Measurements from ENCODE around the gene CMPK1. TPM values are rescaled to one million over a fixed set of nuclear protein-coding genes. Genes with fewer than 3 reads are reported as not detected.

CMPK1 gene
- polyA plus RNA-seq, 1 donor = 150 TPM

GRCh38 chr1:47371016-47371517 lies 37.5 kb downstream of the CMPK1 start:
- Histone ChIP-seq H3K36me3 (ENCODE audit: control insufficient read depth, insufficient read depth, low read length) (peaks cover 44% of the 10 kb centered on the region), H3K27me3 (ENCODE audit: control insufficient read depth, insufficient read depth, low read length) (no peaks in the 10 kb centered on the region), H3K27ac (ENCODE audit: low read length) (no peak overlapping the region), H3K4me1 (ENCODE audit: control insufficient read depth, insufficient read depth, low read length) (no peaks in the 10 kb centered on the region), H3K4me3 (ENCODE audit: low read length) (no peak overlapping the region), H3K9me3 (ENCODE audit: control insufficient read depth, low read depth, low read length) (no peaks in the 10 kb centered on the region)
- no peak for DNase-seq

- no peaks in the 10 kb centered on the region for H3K27me3 ChIP-seq (ENCODE audit: control insufficient read depth, insufficient read depth, low read length)
- H3K4me3 ChIP-seq (ENCODE audit: low read length) = no peak overlapping the region
- peaks cover 48% of the 10 kb centered on the region for H3K36me3 ChIP-seq (ENCODE audit: control insufficient read depth, insufficient read depth, low read length)
- no CpG with 5 or more reads among the region's 1 CpG for WGBS (ENCODE audit: insufficient coverage, low lambda C conversion rate)
- no peaks in the 10 kb centered on the region for H3K4me1 ChIP-seq (ENCODE audit: control insufficient read depth, insufficient read depth, low read length)
- H3K27ac ChIP-seq (ENCODE audit: low read length) = no peak overlapping the region
- H3K9me3 ChIP-seq (ENCODE audit: control insufficient read depth, low read depth, low read length) = no peaks in the 10 kb centered on the region
- no peak for DNase-seq
Observed at GRCh38 chr1:47374501-47374900, 40.9 kb downstream of the CMPK1 start.

DNA sequence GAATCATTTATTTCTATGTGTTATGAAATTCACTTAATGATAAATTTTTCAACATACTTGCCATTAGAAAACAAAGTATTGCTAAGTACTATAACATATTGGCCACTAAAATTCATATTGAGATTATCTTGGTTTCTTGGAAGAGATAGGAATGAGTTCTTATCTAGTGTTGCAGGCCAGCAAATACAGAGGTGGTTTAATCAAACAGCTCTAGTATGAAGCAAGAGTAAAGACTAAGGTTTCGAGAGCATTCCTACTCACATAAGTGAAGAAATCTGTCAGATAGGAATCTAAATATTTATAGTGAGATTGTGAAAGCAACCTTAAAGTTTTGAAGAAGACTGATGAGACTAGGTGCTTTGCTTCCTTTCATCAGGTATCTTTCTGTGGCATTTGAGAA lies 44.6 kb downstream of the CMPK1 start:
- DNase-seq = no peak
- H3K4me1 ChIP-seq (ENCODE audit: control insufficient read depth, insufficient read depth, low read length) = no peaks in the 10 kb centered on the region
- no peaks in the 10 kb centered on the region for H3K27me3 ChIP-seq (ENCODE audit: control insufficient read depth, insufficient read depth, low read length)
- no CpG with 5 or more reads among the region's 1 CpG for WGBS (ENCODE audit: insufficient coverage, low lambda C conversion rate)
- H3K27ac ChIP-seq (ENCODE audit: low read length) = peak overlapping the region; percentile 31
- H3K36me3 ChIP-seq (ENCODE audit: control insufficient read depth, insufficient read depth, low read length) = peaks cover 42% of the 10 kb centered on the region
- H3K9me3 ChIP-seq (ENCODE audit: control insufficient read depth, low read depth, low read length) = no peaks in the 10 kb centered on the region
- H3K4me3 ChIP-seq (ENCODE audit: low read length) = no peak overlapping the region

GRCh38 chr1:47380699-47381098 lies 47.1 kb downstream of the CMPK1 start:
- H3K36me3 ChIP-seq (ENCODE audit: control insufficient read depth, insufficient read depth, low read length) = peaks cover 27% of the 10 kb centered on the region
- H3K4me3 ChIP-seq (ENCODE audit: low read length) = no peak overlapping the region
- H3K4me1 ChIP-seq (ENCODE audit: control insufficient read depth, insufficient read depth, low read length) = no peaks in the 10 kb centered on the region
- no peak overlapping the region for H3K27ac ChIP-seq (ENCODE audit: low read length)
- DNase-seq = no peak
- H3K9me3 ChIP-seq (ENCODE audit: control insufficient read depth, low read depth, low read length) = no peaks in the 10 kb centered on the region
- H3K27me3 ChIP-seq (ENCODE audit: control insufficient read depth, insufficient read depth, low read length) = no peaks in the 10 kb centered on the region
- no CpG with 5 or more reads among the region's 5 CpGs for WGBS (ENCODE audit: insufficient coverage, low lambda C conversion rate)

GRCh38 chr1:47382399-47382983 lies 48.9 kb downstream of the CMPK1 start:
- Histone ChIP-seq H3K9me3 (ENCODE audit: control insufficient read depth, low read depth, low read length) (no peaks in the 10 kb centered on the region), H3K4me3 (ENCODE audit: low read length) (no peak overlapping the region), H3K36me3 (ENCODE audit: control insufficient read depth, insufficient read depth, low read length) (peaks cover 19% of the 10 kb centered on the region), H3K4me1 (ENCODE audit: control insufficient read depth, insufficient read depth, low read length) (no peaks in the 10 kb centered on the region), H3K27ac (ENCODE audit: low read length) (no peak overlapping the region), H3K27me3 (ENCODE audit: control insufficient read depth, insufficient read depth, low read length) (no peaks in the 10 kb centered on the region)
- no peak for DNase-seq
- WGBS (ENCODE audit: insufficient coverage, low lambda C conversion rate) = 75% methylated on average over 2 of the region's 3 CpGs

DNA sequence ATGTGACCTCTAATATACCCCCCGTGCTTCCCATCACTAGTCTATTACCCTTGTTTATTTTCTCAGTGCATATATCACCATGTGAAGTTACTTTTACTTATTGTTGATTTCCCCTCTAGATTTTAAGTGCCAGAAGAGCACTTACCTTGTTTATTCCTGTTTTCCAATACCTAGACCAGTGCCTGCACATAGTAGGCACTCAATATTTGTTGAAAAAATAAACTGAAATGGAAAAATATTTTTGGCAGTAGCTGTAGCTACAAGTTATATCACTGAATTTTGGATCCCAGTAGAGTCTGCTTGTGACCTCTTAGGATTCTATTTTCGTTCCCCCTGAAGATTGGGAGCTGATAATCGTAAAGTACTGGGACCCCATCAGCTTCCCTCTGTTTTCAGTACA lies 50.5 kb downstream of the CMPK1 start:
- Histone ChIP-seq H3K4me3 (ENCODE audit: low read length) (no peak overlapping the region), H3K27ac (ENCODE audit: low read length) (no peak overlapping the region), H3K36me3 (ENCODE audit: control insufficient read depth, insufficient read depth, low read length) (peaks cover 15% of the 10 kb centered on the region), H3K4me1 (ENCODE audit: control insufficient read depth, insufficient read depth, low read length) (peaks cover 12% of the 10 kb centered on the region), H3K9me3 (ENCODE audit: control insufficient read depth, low read depth, low read length) (no peaks in the 10 kb centered on the region), H3K27me3 (ENCODE audit: control insufficient read depth, insufficient read depth, low read length) (no peaks in the 10 kb centered on the region)
- WGBS (ENCODE audit: insufficient coverage, low lambda C conversion rate) = 100% methylated on average over 1 of the region's 3 CpGs
- no peak for DNase-seq

- H3K36me3 ChIP-seq (ENCODE audit: control insufficient read depth, insufficient read depth, low read length) = peaks cover 10% of the 10 kb centered on the region
- no peak overlapping the region for H3K27ac ChIP-seq (ENCODE audit: low read length)
- no peaks in the 10 kb centered on the region for H3K27me3 ChIP-seq (ENCODE audit: control insufficient read depth, insufficient read depth, low read length)
- WGBS (ENCODE audit: insufficient coverage, low lambda C conversion rate) = no CpG with 5 or more reads among the region's 6 CpGs
- H3K4me3 ChIP-seq (ENCODE audit: low read length) = no peak overlapping the region
- no peak for DNase-seq
- H3K9me3 ChIP-seq (ENCODE audit: control insufficient read depth, low read depth, low read length) = no peaks in the 10 kb centered on the region
- H3K4me1 ChIP-seq (ENCODE audit: control insufficient read depth, insufficient read depth, low read length) = peaks cover 14% of the 10 kb centered on the region
Observed at GRCh38 chr1:47385020-47385419, 51.4 kb downstream of the CMPK1 start.

GRCh38 chr1:47386268-47386667 lies 52.7 kb downstream of the CMPK1 start:
- H3K4me1 ChIP-seq (ENCODE audit: control insufficient read depth, insufficient read depth, low read length) = peaks cover 14% of the 10 kb centered on the region
- no peak overlapping the region for H3K4me3 ChIP-seq (ENCODE audit: low read length)
- H3K27me3 ChIP-seq (ENCODE audit: control insufficient read depth, insufficient read depth, low read length) = no peaks in the 10 kb centered on the region
- H3K27ac ChIP-seq (ENCODE audit: low read length) = no peak overlapping the region
- DNase-seq = no peak
- peaks cover 4% of the 10 kb centered on the region for H3K36me3 ChIP-seq (ENCODE audit: control insufficient read depth, insufficient read depth, low read length)
- no peaks in the 10 kb centered on the region for H3K9me3 ChIP-seq (ENCODE audit: control insufficient read depth, low read depth, low read length)
- 100% methylated on average over 2 of the region's 5 CpGs for WGBS (ENCODE audit: insufficient coverage, low lambda C conversion rate)

DNA sequence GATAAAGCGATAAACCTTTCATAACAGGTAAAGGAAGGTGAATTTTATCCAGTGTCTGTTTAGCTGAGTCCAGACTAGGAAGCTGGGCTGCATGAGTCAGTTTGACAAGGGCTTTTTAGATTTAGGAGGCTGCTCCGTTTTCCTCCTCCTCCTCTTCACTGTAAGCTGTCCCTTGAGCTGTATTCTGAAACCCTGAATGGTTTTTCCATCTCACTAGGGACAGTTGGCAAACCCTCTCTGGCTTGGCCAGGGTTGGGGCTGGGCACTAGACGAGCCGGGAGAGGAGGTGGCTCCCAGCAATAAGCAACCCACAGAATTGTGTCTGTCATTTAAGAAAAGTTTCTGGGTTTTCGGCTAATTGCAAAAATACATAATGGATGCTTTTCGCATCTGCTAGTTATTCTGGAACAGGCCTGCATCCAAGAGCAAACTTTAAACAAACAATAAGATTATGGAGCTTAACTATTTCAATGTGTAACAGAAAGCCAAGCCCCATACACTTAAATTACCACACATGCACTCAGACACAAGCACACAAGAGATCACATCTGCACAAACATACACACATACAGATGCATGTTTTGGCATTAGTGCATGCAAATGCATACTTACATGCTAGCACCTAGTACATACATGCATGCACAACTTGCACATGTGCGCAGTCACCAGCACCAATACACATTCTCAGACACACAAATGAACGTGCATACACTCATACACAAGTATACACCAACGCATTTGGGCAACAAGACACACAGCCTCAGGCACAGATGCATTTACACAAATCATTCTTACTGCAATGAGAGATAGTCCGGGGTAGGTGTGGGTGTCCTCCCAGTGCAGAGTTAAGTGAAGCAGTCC lies 54.7 kb downstream of the CMPK1 start:
- Histone ChIP-seq H3K27me3 (ENCODE audit: control insufficient read depth, insufficient read depth, low read length) (no peaks in the 10 kb centered on the region), H3K9me3 (ENCODE audit: control insufficient read depth, low read depth, low read length) (no peaks in the 10 kb centered on the region), H3K4me3 (ENCODE audit: low read length) (no peak overlapping the region), H3K27ac (ENCODE audit: low read length) (no peak overlapping the region), H3K4me1 (ENCODE audit: control insufficient read depth, insufficient read depth, low read length) (peaks cover 14% of the 10 kb centered on the region), H3K36me3 (ENCODE audit: control insufficient read depth, insufficient read depth, low read length) (no peaks in the 10 kb centered on the region)
- no peak for DNase-seq
- 60% methylated on average over 2 of the region's 10 CpGs for WGBS (ENCODE audit: insufficient coverage, low lambda C conversion rate)

DNA sequence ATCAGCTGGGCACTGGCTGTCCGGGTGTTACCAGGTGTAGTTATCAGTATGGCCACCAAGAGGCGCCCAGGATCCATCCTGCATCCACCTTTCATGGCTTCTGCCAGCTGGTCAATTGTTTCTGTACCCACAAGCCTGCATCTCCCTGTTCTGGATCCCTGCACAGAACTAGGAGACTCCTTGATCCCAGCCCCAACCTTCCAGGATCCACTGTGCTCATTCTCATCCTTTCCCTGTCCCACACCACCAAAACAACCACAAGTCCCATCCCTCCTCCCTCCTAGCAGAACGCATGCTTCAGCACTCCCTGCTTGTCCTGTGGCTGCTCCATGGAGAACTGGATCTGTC lies 55.3 kb downstream of the CMPK1 start:
- no peaks in the 10 kb centered on the region for H3K9me3 ChIP-seq (ENCODE audit: control insufficient read depth, low read depth, low read length)
- H3K27me3 ChIP-seq (ENCODE audit: control insufficient read depth, insufficient read depth, low read length) = no peaks in the 10 kb centered on the region
- H3K36me3 ChIP-seq (ENCODE audit: control insufficient read depth, insufficient read depth, low read length) = no peaks in the 10 kb centered on the region
- no peak overlapping the region for H3K4me3 ChIP-seq (ENCODE audit: low read length)
- peak; percentile 33 to 51 for DNase-seq
- WGBS (ENCODE audit: insufficient coverage, low lambda C conversion rate) = no CpG with 5 or more reads among the region's 3 CpGs
- H3K4me1 ChIP-seq (ENCODE audit: control insufficient read depth, insufficient read depth, low read length) = peaks cover 14% of the 10 kb centered on the region
- H3K27ac ChIP-seq (ENCODE audit: low read length) = no peak overlapping the region

Data from large intestine (tissue), 3 donors.